ENCODE data around the gene RAB35. TPM values are rescaled to one million over a fixed set of nuclear protein-coding genes. Genes with fewer than 3 reads are reported as not detected.

RAB35 gene
- polyA plus RNA-seq, 2 of the 4 experiments (the other 2 are of a cell fraction) = 44.0 to 67.6 TPM

GRCh38 chr12:120102189-120103043 lies 14.1 kb downstream of the RAB35 start:
- ATAC-seq (no peak; a peak in 2 of 6 replicates), FAIRE-seq (no peak), DNase-seq (ENCODE audit: low read depth in 1 of 2, low spot score in 1 of 2) (no peak)
- Histone ChIP-seq H3K4me1 (peaks cover 6% of the 10 kb centered on the region; the same call in 1 of the 3 replicates), H3K4me3 (no peak overlapping the region), H3K4me2 (no peak overlapping the region), H3K27ac (no peak overlapping the region; a peak in 1 of 6 replicates), H3K9me3 (no peaks in the 10 kb centered on the region)
- ChIA-PET CTCF (interaction anchor here (0.6 to 1.7 kb wide), 4 partner anchors 9 to 26 kb away, joined by 3 to 7 read pairs (median 3); no protein-coding TSS in a partner anchor), POLR2A (interaction anchor here (1.2 kb wide), 1 partner anchor 15 kb away, joined by 3 read pairs; no protein-coding TSS in a partner anchor)
- no peak for TF ChIP-seq E2F6 (IDR thresholded peaks at IDR 0.05; ENCODE audit: borderline replicate concordance, low read depth)
- no peak for TF ChIP-seq ELK1 (IDR thresholded peaks at IDR 0.05; ENCODE audit: low read depth, low read length)
- 93% methylated on average over 22 of the region's 30 CpGs for WGBS (ENCODE audit: missing lambda C conversion rate)

GRCh38 chr12:120101617-120102016 lies 14.9 kb downstream of the RAB35 start:
- TF ChIP-seq REST (IDR thresholded peaks at IDR 0.05) (no peak), MAX (IDR thresholded peaks at IDR 0.05) (no peak), NR3C1 (IDR thresholded peaks at IDR 0.05) (no peak), CHD2 (IDR thresholded peaks at IDR 0.05; ENCODE audit: low read length, partially characterized antibody) (no peak), HMGXB4 (CRISPR knock-in tag; IDR thresholded peaks at IDR 0.05; ENCODE audit: borderline replicate concordance) (no peak), FOSB (CRISPR knock-in tag; IDR thresholded peaks at IDR 0.05) (no peak), FOXS1 (CRISPR knock-in tag; IDR thresholded peaks at IDR 0.05) (no peak), POLR2A (IDR thresholded peaks at IDR 0.05; ENCODE audit: low read length) (no peak), KDM1A (IDR thresholded peaks at IDR 0.05; ENCODE audit: low read depth) (no peak), KDM5A (IDR thresholded peaks at IDR 0.05) (no peak), RFX5 (IDR thresholded peaks at IDR 0.05) (no peak), CHD4 (IDR thresholded peaks at IDR 0.05; ENCODE audit: borderline replicate concordance) (no peak), FOSL2 (IDR thresholded peaks at IDR 0.05) (no peak), FOSL2 (CRISPR knock-in tag; IDR thresholded peaks at IDR 0.05) (no peak), PBX3 (IDR thresholded peaks at IDR 0.05) (no peak), USF2 (IDR thresholded peaks at IDR 0.05) (no peak), E2F6 (IDR thresholded peaks at IDR 0.05; ENCODE audit: borderline replicate concordance, low read depth) (no peak)
- Histone ChIP-seq H3K27ac (no peak overlapping the region), H3K4me1 (peaks cover 6% of the 10 kb centered on the region; the same call in 1 of the 3 replicates), H3K4me2 (no peak overlapping the region), H3K4me3 (no peak overlapping the region), H3K9me3 (no peaks in the 10 kb centered on the region)
- no peak for DNase-seq (ENCODE audit: low read depth in 1 of 2, low spot score in 1 of 2)
- ChIA-PET CTCF (interaction anchor here (0.9 to 1.7 kb wide), 2 partner anchors 10 to 14 kb away, joined by 3 to 7 read pairs; no protein-coding TSS in a partner anchor), POLR2A (no interaction called here)
- 91% methylated on average over 13 of the region's 13 CpGs for WGBS (ENCODE audit: missing lambda C conversion rate)
- ATAC-seq = no peak
- no peak for FAIRE-seq

All from A549 (cell line).